ENCODE results near the gene NUTM2D. TPM values are rescaled to one million over a fixed set of nuclear protein-coding genes. Genes with fewer than 3 reads are reported as not detected.
"Not testable (repeated sequence)": the region's sequence is repeated elsewhere in the genome, so short reads cannot be mapped to it uniquely, and the experiment has no call there.

Gene NUTM2D
- total and polyA plus RNA-seq, 4 donors: 1.8 to 10.8 (median 5.7) TPM

GRCh38 chr10:87407516-87408467 lies 50.2 kb downstream of the NUTM2D start:
- not testable (repeated sequence) for H3K36me3 ChIP-seq (ENCODE audit: control insufficient read depth in 4 of 4, insufficient read depth in 4 of 4, low read length in 4 of 4); H3K4me3 ChIP-seq; ATAC-seq (ENCODE audit: insufficient read depth, low FRiP score); H3K9ac ChIP-seq (ENCODE audit: insufficient read depth in 1 of 2, low read length in 2 of 2); H3K27ac ChIP-seq (ENCODE audit: low read depth in 1 of 2, low read length in 1 of 2); H3K9me3 ChIP-seq (ENCODE audit: control insufficient read depth in 4 of 4, insufficient read depth in 3 of 4, low read length in 3 of 4); H3K4me1 ChIP-seq (ENCODE audit: control insufficient read depth in 5 of 5, insufficient read depth in 5 of 5, low read length in 5 of 5)
- peak in 2 of 3 donors; percentile 12 to 23 for DNase-seq
- 51% methylated on average over 31 to 34 of the region's 36 CpGs for WGBS, 2 donors
- peaks cover 0 to 13% (median 6%) of the 10 kb centered on the region in 3 donors for H3K27me3 ChIP-seq (ENCODE audit: control insufficient read depth in 3 of 3, insufficient read depth in 3 of 3, low read length in 2 of 3)

GRCh38 chr10:87413921-87414320 lies 56.4 kb downstream of the NUTM2D start:
- not testable (repeated sequence) for H3K4me3 ChIP-seq; H3K27ac ChIP-seq (ENCODE audit: low read depth in 1 of 2, low read length in 1 of 2); H3K36me3 ChIP-seq (ENCODE audit: control insufficient read depth in 4 of 4, insufficient read depth in 4 of 4, low read length in 4 of 4); H3K27me3 ChIP-seq (ENCODE audit: control insufficient read depth in 3 of 3, insufficient read depth in 3 of 3, low read length in 2 of 3); DNase-seq; H3K9ac ChIP-seq (ENCODE audit: insufficient read depth in 1 of 2, low read length in 2 of 2); ATAC-seq (ENCODE audit: insufficient read depth, low FRiP score); H3K4me1 ChIP-seq (ENCODE audit: control insufficient read depth in 5 of 5, insufficient read depth in 5 of 5, low read length in 5 of 5); H3K9me3 ChIP-seq (ENCODE audit: control insufficient read depth in 4 of 4, insufficient read depth in 3 of 4, low read length in 3 of 4)
- WGBS, 2 donors: 97% methylated on average over 1 of the region's 1 CpG

Small RNAs within 50 kb of the gene (small RNA-seq; reads per million reads assigned to genes)
- not detected for gene AL355334.1 (ENCODE audit: low replicate concordance)

Other genes with a start within 250 kb of the NUTM2D start
- gene NUTM2A, start 132.3 kb upstream of the NUTM2D start, total RNA-seq: 1 to 10 TPM; 1.5 to 1.8 TPM
- gene NUTM2A, start 132.3 kb upstream of the NUTM2D start, polyA plus RNA-seq: 1 to 10 TPM; 1.2 to 5.3 TPM
- 10 to 100 TPM; 14.2 to 31.2 TPM for gene MINPP1, start 147.1 kb downstream of the NUTM2D start, total RNA-seq
- gene MINPP1, start 147.1 kb downstream of the NUTM2D start, polyA plus RNA-seq: 10 to 100 TPM in 1 of 2 donors, 1 to 10 TPM in 1; 8.2 to 10.6 TPM

Measured in lung (tissue), 11 donors.